PFSK-1 (cell line): ENCODE data around the gene STK39.

Source experiments
- POLR2AphosphoS5 ChIP-seq: IDR thresholded peaks from 2 replicates; pipeline ENCODE4 v1.6.1; 2012; ENCODE audit warnings: low read depth, mild to moderate bottlenecking, control low read depth, low read length, moderate library complexity
- TAF1 ChIP-seq: IDR thresholded peaks from 2 replicates; pipeline ENCODE4 v1.6.1; 2012; ENCODE audit warnings: low read length, control low read depth, borderline replicate concordance; ENCODE audit not compliant: insufficient read depth
- TF ChIP-seq, protein P1 (sequence below), 2 experiments: IDR thresholded peaks; 2 replicates each; pipeline versions ENCODE4 v1.6.1 to v1.8.0; 2011 to 2012; ENCODE audit warnings: low read depth in 2 of 2, low read length in 2 of 2, control low read depth in 1 of 2, inconsistent platforms in 1 of 2, mild to moderate bottlenecking in 1 of 2, moderate library complexity in 1 of 2; ENCODE audit not compliant: insufficient read depth in 1 of 2

GRCh38 chr2:168239281-168239680 lies 8.1 kb downstream of the STK39 start:
- TF ChIP-seq, protein P1, sequence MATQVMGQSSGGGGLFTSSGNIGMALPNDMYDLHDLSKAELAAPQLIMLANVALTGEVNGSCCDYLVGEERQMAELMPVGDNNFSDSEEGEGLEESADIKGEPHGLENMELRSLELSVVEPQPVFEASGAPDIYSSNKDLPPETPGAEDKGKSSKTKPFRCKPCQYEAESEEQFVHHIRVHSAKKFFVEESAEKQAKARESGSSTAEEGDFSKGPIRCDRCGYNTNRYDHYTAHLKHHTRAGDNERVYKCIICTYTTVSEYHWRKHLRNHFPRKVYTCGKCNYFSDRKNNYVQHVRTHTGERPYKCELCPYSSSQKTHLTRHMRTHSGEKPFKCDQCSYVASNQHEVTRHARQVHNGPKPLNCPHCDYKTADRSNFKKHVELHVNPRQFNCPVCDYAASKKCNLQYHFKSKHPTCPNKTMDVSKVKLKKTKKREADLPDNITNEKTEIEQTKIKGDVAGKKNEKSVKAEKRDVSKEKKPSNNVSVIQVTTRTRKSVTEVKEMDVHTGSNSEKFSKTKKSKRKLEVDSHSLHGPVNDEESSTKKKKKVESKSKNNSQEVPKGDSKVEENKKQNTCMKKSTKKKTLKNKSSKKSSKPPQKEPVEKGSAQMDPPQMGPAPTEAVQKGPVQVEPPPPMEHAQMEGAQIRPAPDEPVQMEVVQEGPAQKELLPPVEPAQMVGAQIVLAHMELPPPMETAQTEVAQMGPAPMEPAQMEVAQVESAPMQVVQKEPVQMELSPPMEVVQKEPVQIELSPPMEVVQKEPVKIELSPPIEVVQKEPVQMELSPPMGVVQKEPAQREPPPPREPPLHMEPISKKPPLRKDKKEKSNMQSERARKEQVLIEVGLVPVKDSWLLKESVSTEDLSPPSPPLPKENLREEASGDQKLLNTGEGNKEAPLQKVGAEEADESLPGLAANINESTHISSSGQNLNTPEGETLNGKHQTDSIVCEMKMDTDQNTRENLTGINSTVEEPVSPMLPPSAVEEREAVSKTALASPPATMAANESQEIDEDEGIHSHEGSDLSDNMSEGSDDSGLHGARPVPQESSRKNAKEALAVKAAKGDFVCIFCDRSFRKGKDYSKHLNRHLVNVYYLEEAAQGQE (IDR thresholded peaks at IDR 0.05; ENCODE audit: insufficient read depth in 1 of 2, low read depth in 2 of 2, low read length in 2 of 2) = no peak
- no peak for TF ChIP-seq TAF1
- TF ChIP-seq POLR2AphosphoS5 = no peak
